GM12801 (cell line): ENCODE results near the gene LUC7L2.

Source experiments
- TF ChIP-seq, protein P1 (sequence below): IDR thresholded peaks from one replicate; pipeline ENCODE4 v1.5.1; 2011; ENCODE audit warnings: control low read depth; ENCODE audit not compliant: insufficient read length; ENCODE audit errors: extremely low read depth

Gene LUC7L2

DNA sequence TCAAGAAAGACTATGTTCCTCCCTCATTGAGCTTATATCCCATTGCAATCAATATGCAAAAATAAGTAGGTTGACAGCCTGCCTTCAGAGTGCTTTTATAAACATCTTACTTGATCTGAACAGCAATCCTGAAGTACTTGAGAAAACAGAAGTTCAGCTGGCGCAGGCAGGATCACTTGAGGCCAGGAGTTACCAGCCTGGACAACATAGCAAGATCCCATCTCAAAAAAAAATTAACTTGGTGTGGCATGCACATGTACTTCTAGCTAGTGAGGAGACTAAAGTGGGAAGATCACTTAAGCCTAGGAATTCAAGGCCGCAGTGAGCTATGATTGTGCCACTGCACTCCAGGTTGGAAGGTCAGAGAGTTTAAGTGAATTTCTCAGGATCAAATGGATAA, 30.1 kb downstream of the LUC7L2 start:
- TF ChIP-seq, protein P1, sequence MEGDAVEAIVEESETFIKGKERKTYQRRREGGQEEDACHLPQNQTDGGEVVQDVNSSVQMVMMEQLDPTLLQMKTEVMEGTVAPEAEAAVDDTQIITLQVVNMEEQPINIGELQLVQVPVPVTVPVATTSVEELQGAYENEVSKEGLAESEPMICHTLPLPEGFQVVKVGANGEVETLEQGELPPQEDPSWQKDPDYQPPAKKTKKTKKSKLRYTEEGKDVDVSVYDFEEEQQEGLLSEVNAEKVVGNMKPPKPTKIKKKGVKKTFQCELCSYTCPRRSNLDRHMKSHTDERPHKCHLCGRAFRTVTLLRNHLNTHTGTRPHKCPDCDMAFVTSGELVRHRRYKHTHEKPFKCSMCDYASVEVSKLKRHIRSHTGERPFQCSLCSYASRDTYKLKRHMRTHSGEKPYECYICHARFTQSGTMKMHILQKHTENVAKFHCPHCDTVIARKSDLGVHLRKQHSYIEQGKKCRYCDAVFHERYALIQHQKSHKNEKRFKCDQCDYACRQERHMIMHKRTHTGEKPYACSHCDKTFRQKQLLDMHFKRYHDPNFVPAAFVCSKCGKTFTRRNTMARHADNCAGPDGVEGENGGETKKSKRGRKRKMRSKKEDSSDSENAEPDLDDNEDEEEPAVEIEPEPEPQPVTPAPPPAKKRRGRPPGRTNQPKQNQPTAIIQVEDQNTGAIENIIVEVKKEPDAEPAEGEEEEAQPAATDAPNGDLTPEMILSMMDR = no peak

GRCh38 chr7:139393621-139394211, 34.0 kb downstream of the LUC7L2 start:
- TF ChIP-seq, protein P1 = no peak

DNA sequence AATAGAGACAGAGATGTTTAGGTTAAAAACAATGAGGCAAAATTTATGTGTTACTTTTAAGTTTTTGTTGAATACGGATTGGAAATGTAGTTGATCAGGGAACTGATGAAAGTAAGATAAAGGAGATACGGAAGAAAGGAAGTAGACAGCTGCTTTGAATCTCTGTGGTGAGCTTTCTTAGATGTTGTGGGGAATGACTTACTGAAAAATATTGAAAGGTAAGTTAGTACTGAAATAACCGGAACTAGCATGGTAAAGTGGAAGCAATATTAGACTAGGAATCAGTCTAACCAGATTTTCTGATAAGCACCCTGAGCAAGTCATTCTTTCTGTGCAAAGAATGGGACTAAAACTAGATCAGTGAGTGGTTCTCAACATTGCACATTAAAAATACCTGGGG, 34.8 kb downstream of the LUC7L2 start:
- TF ChIP-seq, protein P1 = no peak

- TF ChIP-seq, protein P1 = no peak
Observed at GRCh38 chr7:139396323-139396951, 36.7 kb downstream of the LUC7L2 start.

GRCh38 chr7:139397192-139397591, 37.5 kb downstream of the LUC7L2 start:
- TF ChIP-seq, protein P1 = no peak

GRCh38 chr7:139403601-139404000, 43.9 kb downstream of the LUC7L2 start:
- TF ChIP-seq, protein P1 = no peak

DNA sequence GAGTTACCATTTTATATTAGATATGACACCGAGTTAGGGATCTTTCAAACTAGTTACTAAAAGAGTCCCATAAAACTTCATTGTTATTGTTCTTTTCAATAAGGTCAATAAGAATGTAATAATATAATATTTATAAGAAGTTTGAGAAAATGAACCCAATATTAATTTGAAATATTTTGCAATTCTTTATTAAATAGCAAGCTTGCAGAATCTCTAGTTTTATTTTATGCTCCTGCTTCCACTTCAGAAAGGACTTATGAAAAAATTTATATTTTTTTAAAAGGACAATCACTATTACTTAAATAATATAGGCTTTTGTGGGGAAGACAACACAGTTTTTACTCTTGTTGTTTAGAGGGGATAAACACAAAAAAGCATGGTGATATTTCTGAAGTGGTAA, 47.9 kb downstream of the LUC7L2 start:
- TF ChIP-seq, protein P1 = no peak
